Measurements from ENCODE around the gene STARD4.

STARD4 gene

GRCh38 chr5:111528056-111528455 is 15.7 kb upstream of the STARD4 start:
- no peak for DNase-seq

- no peak for DNase-seq
These were observed 8.6 kb upstream of the STARD4 start for GRCh38 chr5:111520908-111521307.

GRCh38 chr5:111518777-111519176 is 6.4 kb upstream of the STARD4 start:
- DNase-seq, result no peak

DNA sequence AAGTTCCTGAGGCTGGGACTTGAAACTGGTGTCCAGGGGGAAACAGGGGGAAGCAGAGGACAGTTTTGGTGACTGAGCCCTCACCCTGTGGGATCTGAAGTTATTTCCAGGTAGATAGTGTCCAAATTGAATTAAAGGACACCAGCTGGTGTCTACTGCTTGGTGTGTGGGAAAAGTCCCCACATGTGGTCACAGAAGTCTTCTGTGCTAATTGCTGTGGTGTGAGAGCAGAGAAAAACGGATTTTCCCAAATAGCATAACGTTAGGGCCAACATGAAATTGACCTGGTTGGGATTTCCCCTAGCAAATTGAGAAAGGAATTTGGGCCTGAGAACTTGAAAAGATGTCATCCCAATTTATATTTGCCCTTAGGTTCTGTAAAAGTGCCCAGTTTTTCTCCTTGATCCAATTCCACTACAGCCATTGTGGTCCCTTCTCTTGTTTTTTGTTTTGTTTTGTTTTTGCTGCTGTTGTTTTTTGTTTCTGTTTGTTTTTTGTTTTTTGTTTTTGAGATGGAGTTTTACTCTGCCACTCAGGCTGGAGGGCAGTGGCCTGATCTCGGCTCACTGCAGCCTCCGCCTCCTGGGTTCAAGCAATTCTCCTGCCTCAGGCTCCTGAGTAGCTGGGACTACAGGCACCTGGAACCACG is 5.6 kb upstream of the STARD4 start:
- DNase-seq, result no peak

- DNase-seq, result no peak
These were observed 1.8 kb upstream of the STARD4 start for GRCh38 chr5:111514087-111514486.

- peak in 3 of 56 donors; percentile 25 to 75 (median 64) for DNase-seq
These were observed 791 bp upstream of the STARD4 start for GRCh38 chr5:111513131-111513520.

GRCh38 chr5:111511831-111512374 is 432 bp downstream of the STARD4 start:
- peak in 17 of 56 donors; percentile 7 to 64 (median 43) for DNase-seq

- DNase-seq, result no peak
These were observed 1.0 kb downstream of the STARD4 start for GRCh38 chr5:111511174-111511830.

DNA sequence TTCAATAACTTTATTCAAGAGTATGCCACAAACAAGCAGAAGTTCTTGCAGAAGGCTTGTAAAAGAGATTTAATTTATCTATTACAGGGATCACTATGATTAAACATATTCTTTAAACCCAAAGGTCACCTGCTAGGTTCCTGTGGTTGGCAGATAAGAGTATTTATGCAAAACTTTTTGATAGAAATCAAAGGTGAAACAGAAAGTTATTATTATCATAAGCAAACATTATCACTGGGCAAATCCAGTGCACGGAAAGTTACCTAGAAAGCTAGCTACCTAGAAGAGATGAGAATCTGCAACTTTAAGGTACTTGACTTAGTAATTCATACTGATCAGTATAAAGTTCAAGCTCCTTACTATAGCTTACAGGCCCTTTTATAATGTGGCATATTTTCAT is 3.2 kb downstream of the STARD4 start:
- no peak for DNase-seq

GRCh38 chr5:111507276-111507675 is 5.1 kb downstream of the STARD4 start:
- DNase-seq, result no peak

GRCh38 chr5:111505096-111505495 is 7.2 kb downstream of the STARD4 start:
- DNase-seq, result no peak

GRCh38 chr5:111502956-111503355 is 9.4 kb downstream of the STARD4 start:
- no peak for DNase-seq

GRCh38 chr5:111498346-111498745 is 14.0 kb downstream of the STARD4 start:
- DNase-seq, result no peak

- no peak for DNase-seq
These were observed 17.2 kb downstream of the STARD4 start for GRCh38 chr5:111495159-111495558.

DNA sequence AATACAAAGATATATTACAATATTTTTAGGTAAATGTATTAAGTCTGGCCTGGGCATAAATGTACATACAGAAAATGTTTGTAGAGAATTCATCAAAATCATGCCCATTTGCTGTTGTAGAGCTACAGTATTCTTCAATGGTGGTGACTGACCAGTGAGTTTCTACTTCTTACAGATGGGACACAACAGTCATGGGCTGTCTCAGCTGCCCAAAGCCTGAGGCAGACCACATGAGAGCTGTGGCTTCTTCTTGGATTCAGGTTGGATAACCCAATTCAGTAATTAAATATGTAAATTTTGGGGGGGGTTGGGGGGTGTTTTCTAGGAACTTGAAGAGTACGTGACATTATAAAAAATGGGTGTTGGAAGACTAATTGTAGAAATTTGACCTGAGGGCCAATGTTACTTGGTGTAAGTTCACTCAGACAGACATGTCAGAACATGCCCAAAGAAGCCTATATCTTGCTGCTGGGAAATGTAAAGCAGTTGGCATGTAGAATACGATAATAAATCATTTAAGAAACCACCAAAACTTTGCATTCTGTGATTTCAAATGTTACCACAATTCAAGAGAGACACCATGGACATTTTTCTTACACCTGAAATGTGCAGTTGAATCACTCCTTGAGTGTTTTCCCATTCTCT is 17.9 kb downstream of the STARD4 start:
- DNase-seq, result no peak

GRCh38 chr5:111493031-111493430 is 19.3 kb downstream of the STARD4 start:
- no peak for DNase-seq

DNA sequence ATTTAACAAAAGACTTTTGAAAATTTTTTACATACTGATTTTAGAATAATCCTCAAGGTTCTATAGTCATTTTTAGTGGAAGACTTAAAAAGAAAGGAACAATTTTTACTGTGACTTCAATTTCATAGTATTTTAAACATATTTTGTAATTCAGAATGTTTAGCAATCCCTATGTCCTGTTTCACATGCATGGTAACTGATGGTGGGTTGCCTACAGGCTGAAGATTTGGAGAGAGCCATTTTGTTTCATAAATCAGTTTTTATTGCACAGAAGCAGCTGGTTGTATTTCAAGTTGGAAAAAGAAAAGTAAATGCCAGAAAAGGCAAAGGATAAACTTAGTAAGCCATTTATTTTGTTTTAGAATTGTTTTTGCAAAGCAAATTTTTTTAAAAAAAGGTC is 24.0 kb downstream of the STARD4 start:
- no peak for DNase-seq

- no peak for DNase-seq
These were observed 25.4 kb downstream of the STARD4 start for GRCh38 chr5:111486926-111487325.

- no peak for DNase-seq
These were observed 26.3 kb downstream of the STARD4 start for GRCh38 chr5:111486055-111486454.

DNA sequence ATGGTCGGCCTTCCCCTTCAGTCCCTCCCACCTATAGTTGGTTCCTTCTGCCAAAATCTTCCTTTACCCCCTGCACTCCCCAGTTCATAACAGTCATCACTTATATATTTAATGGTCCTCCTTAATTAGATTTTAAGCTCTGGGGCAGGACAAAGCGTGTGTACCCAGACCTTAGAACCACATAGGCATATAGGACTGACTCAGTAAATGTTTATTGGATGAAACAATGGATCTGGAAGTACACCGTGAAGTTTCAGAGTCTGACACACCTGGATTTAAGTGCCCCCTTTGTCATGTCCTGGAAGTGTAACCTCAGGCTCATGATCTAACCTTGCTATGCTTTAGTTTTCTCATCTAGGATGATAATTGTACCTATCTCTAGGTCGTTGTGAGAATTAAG is 32.0 kb downstream of the STARD4 start:
- DNase-seq, result no peak

DNA sequence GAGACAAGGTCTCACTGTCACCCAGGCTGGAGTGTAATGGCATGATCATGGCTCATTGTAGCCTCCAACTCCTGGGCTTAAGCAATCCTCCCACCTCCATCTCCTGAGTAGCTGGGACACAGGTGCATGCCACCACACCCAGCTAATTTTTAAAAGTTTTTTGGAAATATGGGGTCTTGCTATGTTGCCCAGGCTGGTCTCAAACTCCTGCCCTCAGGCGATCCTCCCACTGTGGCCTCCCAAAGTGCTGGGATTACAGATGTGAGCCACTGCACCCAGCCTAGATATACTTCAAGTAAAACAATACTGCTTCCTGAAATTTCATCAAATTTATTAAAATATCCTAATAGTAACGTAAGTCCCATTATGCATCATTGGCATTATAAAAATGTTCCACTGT is 33.4 kb downstream of the STARD4 start:
- DNase-seq, result no peak

DNA sequence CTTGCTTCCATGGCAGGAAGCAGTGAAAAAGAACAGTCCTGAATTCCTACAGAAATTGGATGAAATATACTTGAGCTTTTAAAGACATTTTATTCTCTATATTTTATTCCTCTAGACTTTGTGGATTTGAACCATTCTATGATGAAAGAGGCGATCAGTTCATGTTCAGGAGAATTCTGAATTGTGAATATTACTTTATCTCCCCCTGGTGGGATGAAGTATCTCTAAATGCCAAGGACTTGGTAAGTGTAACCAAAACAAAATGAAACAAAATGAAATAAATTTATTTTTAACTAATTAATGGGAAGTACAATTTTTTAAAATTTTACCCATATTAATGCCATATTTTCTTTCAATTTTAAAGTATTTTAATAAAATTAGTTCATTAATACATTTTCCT is 34.1 kb downstream of the STARD4 start:
- no peak for DNase-seq

GRCh38 chr5:111472579-111472978 is 39.8 kb downstream of the STARD4 start:
- DNase-seq, result peak in 1 of 56 donors; percentile 13
